Right kidney (tissue), 9 donors: ENCODE measurements around the gene CDH12.
"Not testable (repeated sequence)": the region's sequence is repeated elsewhere in the genome, so short reads cannot be mapped to it uniquely, and the experiment has no call there.

Experiments used
- DNase-seq: peaks from one replicate; pipeline ENCODE4 v3.0.0-alpha.2; 2016
- long read RNA-seq, 8 donors: transcript quantifications; one replicate each; lab custom pipeline, GENCODE V29; 2026

The CDH12 gene
- long read RNA-seq, donor 1 = 0 reads
- long read RNA-seq, donor 2, partial matches to known transcripts = 0 of 1 reads
- long read RNA-seq, donor 2, other reads (novel, unspliced or antisense) = 0 of 1 reads
- long read RNA-seq, donor 3 = 0 reads
- long read RNA-seq, donor 4 = 0 reads
- long read RNA-seq, donor 5 = 0 reads
- long read RNA-seq, donor 6 = 0 reads
- long read RNA-seq, donor 7, partial matches to known transcripts = 0 of 2 reads
- long read RNA-seq, donor 7, other reads (novel, unspliced or antisense) = 0 of 2 reads
- long read RNA-seq, donor 8 = 0 reads

GRCh38 chr5:22852807-22853660 lies at the start of gene CDH12:
CDH12 (minus strand) TSS chr5:22853344.
- peak; percentile 58 for DNase-seq

- DNase-seq = no peak
Measured at GRCh38 chr5:22901885-22902284, 48.7 kb upstream of the CDH12 start.

- no peak for DNase-seq
Measured at GRCh38 chr5:22900801-22901310, 47.7 kb upstream of the CDH12 start.

GRCh38 chr5:22899341-22899740 lies 46.2 kb upstream of the CDH12 start:
- no peak for DNase-seq

- DNase-seq = no peak
Measured at GRCh38 chr5:22896152-22896551, 43.0 kb upstream of the CDH12 start.

- DNase-seq = no peak
Measured at GRCh38 chr5:22892441-22892840, 39.3 kb upstream of the CDH12 start.

GRCh38 chr5:22889720-22890119 lies 36.6 kb upstream of the CDH12 start:
- DNase-seq = no peak

- DNase-seq = no peak
Measured at GRCh38 chr5:22887566-22887965, 34.4 kb upstream of the CDH12 start.

- not testable (repeated sequence) for DNase-seq
Measured at GRCh38 chr5:22858911-22859310, 5.8 kb upstream of the CDH12 start.

- DNase-seq = no peak
Measured at GRCh38 chr5:22855824-22856223, 2.7 kb upstream of the CDH12 start.

- no peak for DNase-seq
Measured at GRCh38 chr5:22850981-22851380, 2.2 kb downstream of the CDH12 start.

GRCh38 chr5:22846693-22847092 lies 6.5 kb downstream of the CDH12 start:
- DNase-seq = no peak

- DNase-seq = no peak
Measured at GRCh38 chr5:22844636-22845035, 8.5 kb downstream of the CDH12 start.

GRCh38 chr5:22844155-22844554 lies 9.0 kb downstream of the CDH12 start:
- DNase-seq = no peak

- DNase-seq = no peak
Measured at GRCh38 chr5:22842574-22842973, 10.6 kb downstream of the CDH12 start.

GRCh38 chr5:22837803-22838202 lies 15.3 kb downstream of the CDH12 start:
- no peak for DNase-seq

- no peak for DNase-seq
Measured at GRCh38 chr5:22835686-22836085, 17.5 kb downstream of the CDH12 start.

- DNase-seq = no peak
Measured at GRCh38 chr5:22793463-22793862, 59.7 kb downstream of the CDH12 start.

GRCh38 chr5:22787807-22788206 lies 65.3 kb downstream of the CDH12 start:
- DNase-seq = no peak

- no peak for DNase-seq
Measured at GRCh38 chr5:22787398-22787797, 65.7 kb downstream of the CDH12 start.

- DNase-seq = no peak
Measured at GRCh38 chr5:22780756-22781155, 72.4 kb downstream of the CDH12 start.

GRCh38 chr5:22779499-22779898 lies 73.6 kb downstream of the CDH12 start:
- no peak for DNase-seq

GRCh38 chr5:22776285-22776684 lies 76.9 kb downstream of the CDH12 start:
- no peak for DNase-seq

- not testable (repeated sequence) for DNase-seq
Measured at GRCh38 chr5:22774214-22774613, 78.9 kb downstream of the CDH12 start.
